GM21737 (cell line): Measurements from ENCODE around the gene PUS10.
A peak's percentile ranks its signal among the peaks of the same experiment; 100 is the strongest.
"Not testable (repeated sequence)": the region's sequence is repeated elsewhere in the genome, so short reads cannot be mapped to it uniquely, and the experiment has no call there.

Source experiments
- ATAC-seq: cut with Tn5 transposase; IDR thresholded peaks from one replicate; pipeline ENCODE4 v1.9.1; 2021; ENCODE audit warnings: mild to moderate bottlenecking, moderate library complexity; ENCODE audit not compliant: unreplicated experiment

Gene PUS10

DNA sequence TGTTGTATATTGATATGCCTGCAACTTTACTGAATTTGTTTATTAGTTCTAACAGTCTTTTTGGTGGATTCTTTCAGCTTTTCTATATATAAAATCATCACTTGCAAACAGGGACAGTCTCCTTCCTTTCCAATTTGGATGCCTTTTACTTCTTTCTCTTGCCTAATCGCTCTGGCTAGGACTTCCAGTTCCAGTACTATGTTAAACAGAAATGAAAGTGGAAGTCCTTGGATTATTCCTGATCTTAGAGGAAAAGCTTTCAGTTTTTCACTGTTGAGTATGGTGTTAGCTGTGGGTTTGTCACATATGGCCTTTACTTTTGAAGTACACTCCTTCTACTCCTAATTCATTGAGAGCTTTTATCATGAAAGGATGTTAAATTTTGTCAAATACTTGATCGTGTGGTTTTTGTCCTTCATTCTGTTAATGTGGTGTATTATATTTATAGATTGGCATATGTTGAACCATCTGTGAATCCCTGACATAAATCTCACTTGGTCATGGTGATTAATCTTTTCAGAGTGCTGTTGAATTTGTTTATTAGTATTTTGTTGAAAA is 83.8 kb downstream of the PUS10 start:
- no peak for ATAC-seq

DNA sequence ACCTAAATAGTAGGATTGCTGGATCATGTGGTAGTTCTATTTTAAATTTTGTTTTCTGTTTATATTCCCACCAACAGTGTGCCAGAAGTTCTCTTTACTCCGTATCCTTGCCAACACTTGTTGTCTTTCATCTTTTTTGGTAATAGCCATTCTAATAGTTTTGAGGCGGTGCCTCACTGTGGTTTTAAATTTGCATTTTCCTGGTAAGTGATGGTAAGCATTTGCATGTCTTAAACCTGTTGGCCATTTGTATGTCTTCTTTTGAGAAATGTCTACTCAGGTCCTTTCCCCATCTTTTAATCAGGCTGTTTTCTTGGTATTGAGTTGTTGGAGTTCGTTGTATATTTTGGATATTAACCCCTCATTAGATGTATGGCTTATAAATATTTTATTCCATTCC is 85.1 kb downstream of the PUS10 start:
- ATAC-seq: no peak

DNA sequence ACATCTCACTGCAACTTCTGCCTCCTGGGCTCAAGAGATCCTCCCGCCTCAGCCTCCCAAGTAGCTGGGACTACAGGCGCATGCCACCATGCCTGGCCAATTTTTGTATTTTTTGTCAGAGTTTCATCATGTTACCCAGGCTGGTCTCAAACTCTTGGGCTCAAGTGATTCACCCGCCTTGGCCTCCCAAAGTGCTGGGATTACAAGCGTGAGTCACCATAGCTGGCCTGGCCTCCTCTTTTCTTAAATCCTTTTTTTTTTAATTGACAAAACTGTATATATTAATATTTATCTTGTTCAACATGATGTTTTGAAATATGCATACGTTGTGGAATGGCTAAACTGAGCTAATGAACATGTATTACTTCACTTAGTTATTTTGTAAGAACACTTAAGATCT is 86.0 kb downstream of the PUS10 start:
- ATAC-seq: not testable (repeated sequence)

DNA sequence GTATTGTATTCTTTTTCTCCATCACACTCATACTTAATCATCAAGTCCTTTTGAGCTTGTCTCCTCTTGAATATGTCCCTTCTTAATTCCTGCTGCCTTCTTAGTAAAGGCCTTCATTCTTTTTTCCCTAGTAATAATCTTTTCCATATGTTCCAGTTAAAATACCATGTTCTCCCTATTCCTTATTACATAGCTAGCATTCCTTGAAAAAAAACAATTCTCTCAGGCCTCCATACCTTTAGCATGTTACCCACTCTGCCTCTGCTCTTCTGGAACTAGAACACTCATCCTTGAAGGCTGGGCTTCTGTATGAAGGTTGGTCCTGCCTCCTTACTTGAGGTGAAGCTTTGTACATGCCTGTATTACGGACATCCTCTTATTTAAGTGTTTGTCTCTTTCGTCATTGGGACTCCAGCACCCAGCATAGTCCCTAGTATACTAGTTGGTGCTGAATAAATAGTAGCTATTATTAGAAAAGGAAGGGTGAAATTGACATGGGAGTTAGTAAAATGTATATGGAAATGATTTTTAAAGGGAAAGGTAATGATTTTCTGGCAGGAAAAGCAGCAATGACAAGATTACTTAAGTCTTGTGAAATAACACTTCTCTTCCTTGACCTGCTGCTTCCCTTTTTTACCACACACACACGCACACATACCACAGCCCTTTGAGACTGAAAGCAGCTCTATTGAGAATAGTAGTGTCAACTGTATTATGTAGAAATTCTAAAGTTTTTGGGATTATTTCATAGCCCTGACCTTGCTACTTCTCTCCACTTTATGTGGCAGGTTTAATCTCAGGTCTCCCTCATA is 91.1 kb downstream of the PUS10 start:
- no peak for ATAC-seq

DNA sequence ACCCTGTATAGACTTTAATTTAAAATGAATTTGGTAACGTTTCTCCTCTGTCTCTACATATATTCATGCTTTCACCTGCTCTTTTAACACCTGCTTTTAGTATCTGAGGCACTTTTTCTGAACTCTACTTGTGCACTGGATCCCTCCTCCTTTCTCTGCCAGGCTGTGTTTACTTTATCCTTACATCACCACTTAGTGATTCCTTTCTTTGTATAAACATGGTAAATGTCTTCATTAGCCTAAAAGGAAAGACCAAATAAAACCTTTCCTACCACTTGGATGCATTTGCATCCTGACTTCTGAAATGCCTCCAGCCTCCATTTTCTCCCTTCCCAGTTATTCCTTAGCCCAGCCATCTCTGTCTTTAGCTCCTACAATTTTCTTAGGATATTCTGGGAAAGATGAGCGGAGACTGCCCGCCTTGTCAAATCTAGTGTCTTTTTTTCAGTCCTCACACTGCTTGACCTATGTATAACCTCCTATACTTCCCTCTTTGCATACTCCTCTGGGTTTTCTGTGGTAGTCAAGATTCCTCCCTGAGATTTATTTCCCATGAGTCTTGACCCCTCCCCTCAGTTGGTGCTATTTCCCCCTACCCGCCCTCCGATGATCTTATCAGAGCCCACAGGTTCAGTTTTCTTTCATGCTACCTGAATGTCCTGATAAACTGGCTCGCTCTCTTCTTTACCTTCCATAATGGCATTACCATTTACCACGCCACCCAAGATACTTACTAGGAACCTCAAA is 91.9 kb downstream of the PUS10 start:
- no peak for ATAC-seq

DNA sequence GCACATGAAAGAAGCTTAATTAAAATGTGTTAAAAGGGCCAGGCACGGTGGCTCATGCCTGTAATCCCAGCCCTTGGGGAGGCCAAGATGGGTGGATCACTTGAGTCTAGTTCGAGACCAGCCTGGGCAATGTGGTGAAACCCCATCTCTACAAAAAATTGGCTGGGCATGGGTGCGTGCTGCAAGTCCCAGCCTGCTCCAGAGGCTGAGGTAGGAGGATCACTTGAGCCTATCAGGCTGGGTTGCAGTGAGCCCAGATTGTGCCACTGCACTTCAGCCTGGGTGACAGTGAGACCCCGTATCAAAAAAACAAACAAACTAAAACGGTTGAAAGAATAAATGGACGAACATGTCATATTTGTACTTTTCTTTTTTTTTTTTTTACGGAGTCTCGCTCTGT is 110.7 kb downstream of the PUS10 start:
- no peak for ATAC-seq

DNA sequence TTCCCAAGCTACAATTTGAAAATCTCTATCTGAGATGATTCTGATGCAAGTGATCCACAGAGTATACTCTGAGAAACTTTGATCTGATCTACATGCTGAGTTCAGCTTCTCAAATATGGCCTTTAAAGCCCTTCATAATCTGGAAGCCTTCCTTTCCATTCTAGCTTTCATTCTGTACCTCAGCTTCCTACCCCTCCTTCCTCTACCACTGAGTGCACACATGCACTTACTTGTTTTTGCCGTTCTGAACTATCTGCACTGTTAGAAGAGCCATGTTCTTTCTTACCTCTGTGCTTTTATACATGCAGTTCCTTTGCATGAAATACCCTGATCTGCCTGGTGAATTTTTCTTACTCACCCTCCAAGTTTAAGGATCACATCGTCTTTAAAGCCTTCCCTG is 111.7 kb downstream of the PUS10 start:
- no peak for ATAC-seq

DNA sequence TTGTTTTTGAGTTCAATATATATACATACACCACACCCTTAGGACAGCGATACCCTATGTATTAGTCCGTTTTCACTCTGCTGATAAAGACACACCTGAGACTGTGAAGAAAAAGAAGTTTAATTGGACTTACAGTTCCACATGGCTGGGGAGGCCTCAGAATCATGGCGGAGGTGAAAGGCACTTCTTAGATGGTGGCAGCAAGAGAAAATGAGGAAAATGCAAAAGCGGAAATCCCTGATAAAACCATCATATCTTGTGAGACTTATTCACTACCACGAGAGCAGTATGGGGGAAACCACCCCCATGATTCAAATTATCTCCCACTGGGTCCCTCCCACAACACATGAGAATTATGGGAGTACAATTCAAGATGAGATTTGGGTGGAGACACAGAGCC is 112.2 kb downstream of the PUS10 start:
- not testable (repeated sequence) for ATAC-seq

DNA sequence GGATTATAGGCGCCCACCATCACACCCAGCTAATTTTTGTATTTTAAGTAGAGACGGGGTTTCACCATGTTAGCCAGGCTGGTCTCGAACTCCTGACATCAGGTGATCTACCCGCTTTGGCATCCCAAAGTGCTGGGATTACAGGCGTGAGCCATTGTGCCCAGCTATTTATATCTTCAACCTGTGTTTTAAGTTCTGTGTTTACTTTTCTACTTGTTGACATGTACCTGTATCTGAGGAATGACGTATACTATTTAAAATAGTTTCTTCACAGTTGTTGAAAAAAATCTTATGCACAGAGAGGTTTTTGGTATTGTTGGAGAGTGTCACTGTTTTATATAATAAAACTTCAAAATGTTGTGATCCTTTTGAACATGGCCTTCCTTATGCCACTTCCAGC is 116.8 kb downstream of the PUS10 start:
- ATAC-seq: not testable (repeated sequence)

DNA sequence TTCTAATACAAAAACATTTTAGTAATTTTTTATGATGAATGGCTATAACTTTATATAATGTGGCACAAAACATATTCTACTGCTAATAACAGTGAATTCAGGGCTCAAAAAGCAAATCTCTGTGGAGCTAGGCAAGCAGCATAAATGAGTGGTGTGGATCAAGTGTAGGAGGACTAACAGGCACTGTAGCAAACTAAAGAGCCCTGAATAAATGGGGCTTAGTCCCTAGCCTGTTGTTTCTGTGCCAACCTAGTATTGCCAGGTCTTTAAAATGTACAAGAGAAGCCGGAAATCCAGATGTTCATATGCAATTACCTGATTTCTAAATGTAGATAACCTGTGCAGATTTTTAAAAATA is 118.2 kb downstream of the PUS10 start:
- ATAC-seq: no peak

DNA sequence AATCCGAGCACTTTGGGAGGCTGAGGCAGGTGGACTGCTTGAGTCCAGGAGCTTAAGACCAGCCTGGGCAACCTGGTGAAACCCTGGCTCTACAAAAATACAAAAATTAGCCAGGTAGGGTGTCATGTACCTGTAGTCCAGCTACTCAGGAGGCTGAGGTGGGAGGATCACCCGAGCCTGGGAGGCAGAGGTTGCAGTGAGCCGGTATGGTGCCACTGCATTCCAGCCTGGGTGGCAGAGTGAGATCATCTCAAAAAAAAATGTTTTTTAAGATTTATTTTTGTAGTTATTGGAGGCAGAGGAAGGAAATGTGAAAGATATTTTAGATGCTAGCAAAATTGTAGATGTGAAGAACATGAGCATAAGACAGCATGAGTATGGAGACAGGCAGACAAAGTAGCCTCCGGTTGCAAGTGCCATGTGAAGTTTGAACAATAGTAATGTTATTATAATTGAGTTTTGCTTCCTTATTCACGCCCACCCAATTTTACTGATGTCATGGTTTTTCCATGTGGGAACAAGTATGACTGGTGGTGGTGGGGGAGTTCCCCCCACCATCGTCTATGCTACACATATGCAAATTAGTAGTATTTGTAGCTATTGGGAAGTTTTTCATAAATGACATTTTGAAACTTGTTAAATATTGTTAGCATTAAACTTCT is 118.7 kb downstream of the PUS10 start:
- peak; percentile 62 for ATAC-seq

DNA sequence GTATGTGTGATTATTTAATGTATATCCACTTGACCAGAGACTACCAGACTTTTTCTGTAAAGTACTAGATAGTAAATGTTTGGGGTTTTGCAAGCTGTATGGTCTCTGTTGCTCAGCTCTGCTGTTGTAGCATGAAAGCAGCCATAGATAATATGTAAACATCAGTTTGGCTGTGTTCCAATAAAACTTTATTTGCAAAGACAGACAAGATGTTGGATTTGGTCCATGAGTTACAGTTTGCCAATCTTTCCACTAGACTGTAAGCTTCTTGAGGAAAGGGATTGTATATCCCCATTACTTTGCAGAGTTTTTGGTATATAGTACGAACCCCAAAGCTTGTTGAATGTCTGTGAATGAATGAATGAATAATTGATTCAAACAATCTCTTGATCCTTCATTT is 119.5 kb downstream of the PUS10 start:
- no peak for ATAC-seq
